ENCODE results near the gene SPACA9.
A peak's percentile ranks its signal among the peaks of the same experiment; 100 is the strongest.

- TF ChIP-seq, protein P1, sequence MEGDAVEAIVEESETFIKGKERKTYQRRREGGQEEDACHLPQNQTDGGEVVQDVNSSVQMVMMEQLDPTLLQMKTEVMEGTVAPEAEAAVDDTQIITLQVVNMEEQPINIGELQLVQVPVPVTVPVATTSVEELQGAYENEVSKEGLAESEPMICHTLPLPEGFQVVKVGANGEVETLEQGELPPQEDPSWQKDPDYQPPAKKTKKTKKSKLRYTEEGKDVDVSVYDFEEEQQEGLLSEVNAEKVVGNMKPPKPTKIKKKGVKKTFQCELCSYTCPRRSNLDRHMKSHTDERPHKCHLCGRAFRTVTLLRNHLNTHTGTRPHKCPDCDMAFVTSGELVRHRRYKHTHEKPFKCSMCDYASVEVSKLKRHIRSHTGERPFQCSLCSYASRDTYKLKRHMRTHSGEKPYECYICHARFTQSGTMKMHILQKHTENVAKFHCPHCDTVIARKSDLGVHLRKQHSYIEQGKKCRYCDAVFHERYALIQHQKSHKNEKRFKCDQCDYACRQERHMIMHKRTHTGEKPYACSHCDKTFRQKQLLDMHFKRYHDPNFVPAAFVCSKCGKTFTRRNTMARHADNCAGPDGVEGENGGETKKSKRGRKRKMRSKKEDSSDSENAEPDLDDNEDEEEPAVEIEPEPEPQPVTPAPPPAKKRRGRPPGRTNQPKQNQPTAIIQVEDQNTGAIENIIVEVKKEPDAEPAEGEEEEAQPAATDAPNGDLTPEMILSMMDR (conservative IDR thresholded peaks at IDR 0.05; ENCODE audit: low read depth, low read length), result no peak
- TF ChIP-seq CEBPB (IDR thresholded peaks at IDR 0.05; ENCODE audit: low read depth, low read length) (peak; percentile 56), MXI1 (IDR thresholded peaks at IDR 0.05; ENCODE audit: borderline replicate concordance, low read depth, low read length) (no peak)
Observed at GRCh38 chr9:132896264-132896663, 17.6 kb downstream of the SPACA9 start.
